SK-N-SH (cell line): ENCODE results near the gene GRIK3. TPM values are rescaled to one million over a fixed set of nuclear protein-coding genes. Genes with fewer than 3 reads are reported as not detected.

Source experiments
- CTCF ChIA-PET: fragments of 300-600, 350-600 bp; formaldehyde crosslinking; extraction: SDS; loops from one replicate; lab custom pipeline; 2021; lab: Yijun Ruan, JAX
- POLR2A ChIA-PET: fragments of 350-600 bp; sonication (Branson Sonifier 250); formaldehyde crosslinking; extraction: SDS; loops from one replicate; lab custom pipeline; 2020; ENCODE audit warnings: antibody characterized with exemption, inconsistent platforms; lab: Yijun Ruan, JAX
- DNase-seq: peaks from one replicate; pipeline ENCODE4 v3.0.0; 2012
- H2AFZ ChIP-seq: fragments of 200-600 bp; sonication (generic); 2 replicates; pipeline ENCODE4 v1.8.1; 2016; ENCODE audit warnings: antibody characterized with exemption, mild to moderate bottlenecking, low read depth
- H3F3A ChIP-seq: fragments of 200-600 bp; sonication (generic); replicated peaks from 2 replicates; pipeline ENCODE3; 2016; ENCODE audit warnings: antibody characterized with exemption, mild to moderate bottlenecking; ENCODE audit not compliant: insufficient read depth
- H3K27ac ChIP-seq, 2 experiments: fragments of 200-500 bp in 1 of 2; fragments of 200-600 bp in 1 of 2; sonication (Bioruptor generic) in 1 of 2; sonication (generic), shearing (Covaris generic) in 1 of 2; 2 replicates each; pipeline versions ENCODE4 v1.5.1 to v1.6.1; 2014 to 2016; ENCODE audit warnings: low read depth in 2 of 2, inconsistent platforms in 1 of 2, low read length in 1 of 2, mild to moderate bottlenecking in 1 of 2, mixed read lengths in 1 of 2
- H3K27me3 ChIP-seq: fragments of 200-600 bp; sonication (generic), shearing (Covaris generic); 2 replicates; pipeline ENCODE4 v1.6.1; 2016; ENCODE audit warnings: mixed run types; ENCODE audit not compliant: insufficient read depth
- H3K36me3 ChIP-seq, 2 experiments: fragments of 200-500 bp in 1 of 2; fragments of 200-600 bp in 1 of 2; sonication (Bioruptor generic) in 1 of 2; sonication (generic) in 1 of 2; replicated peaks in 1 of 2; 2 replicates each; pipeline versions ENCODE3 to v1.5.1; 2014 to 2016; ENCODE audit warnings: low read length in 1 of 2, mild to moderate bottlenecking in 1 of 2; ENCODE audit not compliant: insufficient read depth in 2 of 2, control insufficient read depth in 1 of 2
- H3K4me1 ChIP-seq, 2 experiments: fragments of 200-500 bp in 1 of 2; fragments of 200-600 bp in 1 of 2; sonication (Bioruptor generic) in 1 of 2; sonication (generic), shearing (Covaris generic) in 1 of 2; 2 replicates each; pipeline versions ENCODE4 v1.5.1 to v1.6.1; 2014 to 2016; ENCODE audit warnings: low read depth in 1 of 2, low read length in 1 of 2, mixed run types in 1 of 2; ENCODE audit not compliant: insufficient read depth in 2 of 2, control insufficient read depth in 1 of 2
- H3K4me2 ChIP-seq: fragments of 200-600 bp; sonication (generic), shearing (Covaris generic); 2 replicates; pipeline ENCODE4 v1.6.1; 2017; ENCODE audit warnings: mixed run types
- H3K4me3 ChIP-seq, 2 experiments: fragments of 200-500 bp in 1 of 2; fragments of 200-600 bp in 1 of 2; sonication (Bioruptor generic) in 1 of 2; sonication (generic), shearing (Covaris generic) in 1 of 2; 2 replicates each; pipeline versions ENCODE4 v1.5.1 to v1.8.1; 2014 to 2016; ENCODE audit warnings: low read depth in 2 of 2, inconsistent platforms in 1 of 2, low read length in 1 of 2, mild to moderate bottlenecking in 1 of 2, mixed read lengths in 1 of 2, moderate library complexity in 1 of 2
- H3K79me2 ChIP-seq: fragments of 200-600 bp; sonication (generic); 2 replicates; pipeline ENCODE4 v1.8.1; 2017; ENCODE audit warnings: mild to moderate bottlenecking; ENCODE audit not compliant: insufficient read depth
- H3K9ac ChIP-seq: fragments of 200-600 bp; sonication (generic); 2 replicates; pipeline ENCODE4 v1.6.1; 2017; ENCODE audit warnings: mixed run types
- H3K9me2 ChIP-seq: fragments of 200-600 bp; sonication (generic); 2 replicates; pipeline ENCODE4 v1.6.1; 2017; ENCODE audit warnings: mixed run types
- H3K9me3 ChIP-seq: fragments of 200-600 bp; sonication (generic); 2 replicates; pipeline ENCODE4 v1.6.1; 2017; ENCODE audit warnings: mixed run types, mild to moderate bottlenecking, moderate library complexity
- H4K20me1 ChIP-seq: fragments of 200-600 bp; sonication (generic); 2 replicates; pipeline ENCODE4 v1.6.1; 2017; ENCODE audit warnings: mild to moderate bottlenecking, mixed run types; ENCODE audit not compliant: insufficient read depth
- CHD2 ChIP-seq: fragments of 150-350 bp; IDR thresholded peaks from 2 replicates; pipeline ENCODE4 v1.6.1; 2018; ENCODE audit warnings: low read length; ENCODE audit not compliant: partially characterized antibody
- ELF1 ChIP-seq: IDR thresholded peaks from 2 replicates; pipeline ENCODE4 v1.4.0; 2012
- EZH2phosphoT487 ChIP-seq: fragments of 200-600 bp; sonication (generic); IDR thresholded peaks from 2 replicates; pipeline ENCODE4 v1.6.1; 2017; ENCODE audit warnings: low read depth, mixed run types, mild to moderate bottlenecking, antibody characterized with exemption, moderate library complexity, borderline replicate concordance
- FOSL2 ChIP-seq: IDR thresholded peaks from 2 replicates; pipeline ENCODE4 v1.4.0; 2012; ENCODE audit warnings: low read depth, mild to moderate bottlenecking, moderate library complexity, borderline replicate concordance
- FOXM1 ChIP-seq: IDR thresholded peaks from 2 replicates; pipeline ENCODE4 v1.4.0; 2012; ENCODE audit warnings: low read depth, mild to moderate bottlenecking
- GATA2 ChIP-seq: sonication (generic); formaldehyde crosslinking; IDR thresholded peaks from 2 replicates; pipeline ENCODE4 v1.5.0; 2020; ENCODE audit warnings: mild to moderate bottlenecking, missing genetic modification reagents
- MEF2A ChIP-seq: IDR thresholded peaks from 2 replicates; pipeline ENCODE4 v1.4.0; 2012; ENCODE audit warnings: low read depth, borderline replicate concordance
- NFIC ChIP-seq: IDR thresholded peaks from 2 replicates; pipeline ENCODE4 v1.4.0; 2012; ENCODE audit warnings: borderline replicate concordance
- NRF1 ChIP-seq: IDR thresholded peaks from 2 replicates; pipeline ENCODE4 v1.6.1; 2012; ENCODE audit warnings: low read depth, mild to moderate bottlenecking, low read length
- PBX3 ChIP-seq: IDR thresholded peaks from 2 replicates; pipeline ENCODE4; 2012
- POLR2AphosphoS5 ChIP-seq: IDR thresholded peaks from 2 replicates; pipeline ENCODE4 v1.6.1; 2012; ENCODE audit warnings: low read depth, low read length
- RCOR1 ChIP-seq: fragments of 150-350 bp; IDR thresholded peaks from 2 replicates; pipeline ENCODE4 v1.6.1; 2017; ENCODE audit warnings: antibody characterized with exemption, low read length
- SMC3 ChIP-seq: IDR thresholded peaks from 2 replicates; pipeline ENCODE4 v1.6.1; 2012; ENCODE audit warnings: low read depth, low read length, improper control_type of control experiment
- TAF1 ChIP-seq: IDR thresholded peaks from 2 replicates; pipeline ENCODE4 v1.6.1; 2012; ENCODE audit warnings: low read depth, mild to moderate bottlenecking, low read length, moderate library complexity, borderline replicate concordance
- TCF12 ChIP-seq: IDR thresholded peaks from 2 replicates; pipeline ENCODE4 v1.4.0; 2012
- TEAD4 ChIP-seq: IDR thresholded peaks from 2 replicates; pipeline ENCODE4 v1.4.0; 2012; ENCODE audit warnings: mild to moderate bottlenecking, borderline replicate concordance; ENCODE audit not compliant: insufficient read depth
- USF1 ChIP-seq: IDR thresholded peaks from 2 replicates; pipeline ENCODE4 v1.4.0; 2012; ENCODE audit warnings: low read depth, borderline replicate concordance
- YY1 ChIP-seq: IDR thresholded peaks from 2 replicates; pipeline ENCODE4 v1.4.0; 2012; ENCODE audit warnings: low read depth, mild to moderate bottlenecking
- ZBTB33 ChIP-seq: IDR thresholded peaks from 2 replicates; pipeline ENCODE4 v1.4.0; 2012; ENCODE audit warnings: low read depth, borderline replicate concordance
- WGBS: methylation state at CpG from one replicate; pipeline ENCODE4 v1.1.6; 2017; ENCODE audit warnings: low lambda C conversion rate; 5-methylcytosine and 5-hydroxymethylcytosine counted together
- polyA plus RNA-seq, 3 experiments: library from polyadenylated mRNA; depleted of rRNA; stranded (reverse); fragments of >200 nt; gene quantifications; 2 replicates each; pipeline ENCODE4 v1.2.3, GENCODE V29; 2012
- TF ChIP-seq, protein P1 (sequence below): fragments of 150-350 bp; IDR thresholded peaks from 2 replicates; pipeline ENCODE4 v1.6.1; 2016; ENCODE audit warnings: mild to moderate bottlenecking, low read depth, low read length

The GRIK3 gene
- polyA plus RNA-seq, 1 of the 3 experiments (the other 2 are of a cell fraction): not detected

DNA sequence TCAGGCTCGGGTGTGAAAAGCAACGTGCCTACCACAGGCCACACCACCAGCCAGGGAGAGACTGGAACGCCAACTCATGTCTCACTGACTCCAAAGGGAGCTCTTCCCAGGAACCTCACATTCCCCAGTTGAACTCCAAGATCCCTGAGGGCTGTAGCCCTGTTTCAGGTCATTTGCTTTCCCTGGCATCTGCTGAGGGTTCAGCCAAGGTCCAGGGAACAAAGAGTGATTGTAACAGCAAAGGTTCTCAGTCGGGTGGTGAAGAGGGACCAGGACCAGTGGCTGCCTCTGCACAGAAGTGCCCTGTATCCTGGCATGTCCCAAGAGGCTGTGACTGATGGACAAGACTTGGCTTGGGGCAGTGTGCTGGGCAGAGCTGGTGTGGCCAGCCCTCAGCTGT lies 42.8 kb downstream of the GRIK3 start:
- 15% methylated on average over 4 of the region's 4 CpGs for WGBS
- Histone ChIP-seq H3K4me3 (no peak overlapping the region), H3K9me2 (no peaks in the 10 kb centered on the region), H4K20me1 (no peaks in the 10 kb centered on the region), H3K9ac (no peak overlapping the region), H3F3A (no peaks in the 10 kb centered on the region), H2AFZ (no peak overlapping the region), H3K4me2 (no peak overlapping the region), H3K36me3 (no peaks in the 10 kb centered on the region), H3K9me3 (no peaks in the 10 kb centered on the region), H3K79me2 (no peaks in the 10 kb centered on the region), H3K4me1 (no peaks in the 10 kb centered on the region), H3K27me3 (no peaks in the 10 kb centered on the region), H3K27ac (no peak overlapping the region)
- ChIA-PET POLR2A (no interaction called here), CTCF (no interaction called here)
- no peak for TF ChIP-seq YY1
- no peak for TF ChIP-seq CHD2
- TF ChIP-seq FOSL2: no peak
- no peak for TF ChIP-seq RCOR1
- no peak for TF ChIP-seq SMC3
- no peak for TF ChIP-seq FOXM1
- no peak for TF ChIP-seq USF1
- TF ChIP-seq GATA2 (CRISPR knock-in tag): no peak
- no peak for TF ChIP-seq TEAD4
- TF ChIP-seq ZBTB33: no peak
- no peak for TF ChIP-seq NFIC
- no peak for TF ChIP-seq ELF1
- no peak for TF ChIP-seq POLR2AphosphoS5
- no peak for TF ChIP-seq PBX3
- TF ChIP-seq TCF12: no peak
- TF ChIP-seq TAF1: no peak
- TF ChIP-seq, protein P1, sequence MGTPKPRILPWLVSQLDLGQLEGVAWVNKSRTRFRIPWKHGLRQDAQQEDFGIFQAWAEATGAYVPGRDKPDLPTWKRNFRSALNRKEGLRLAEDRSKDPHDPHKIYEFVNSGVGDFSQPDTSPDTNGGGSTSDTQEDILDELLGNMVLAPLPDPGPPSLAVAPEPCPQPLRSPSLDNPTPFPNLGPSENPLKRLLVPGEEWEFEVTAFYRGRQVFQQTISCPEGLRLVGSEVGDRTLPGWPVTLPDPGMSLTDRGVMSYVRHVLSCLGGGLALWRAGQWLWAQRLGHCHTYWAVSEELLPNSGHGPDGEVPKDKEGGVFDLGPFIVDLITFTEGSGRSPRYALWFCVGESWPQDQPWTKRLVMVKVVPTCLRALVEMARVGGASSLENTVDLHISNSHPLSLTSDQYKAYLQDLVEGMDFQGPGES: no peak
- no peak for TF ChIP-seq EZH2phosphoT487
- TF ChIP-seq NRF1: no peak
- TF ChIP-seq MEF2A: no peak
- DNase-seq: no peak
